ENCODE data around the gene MAP4K3.

Gene MAP4K3

GRCh38 chr2:39436592-39437521 is at the start of gene MAP4K3:
MAP4K3 (minus strand) TSS chr2:39437285; CDS start chr2:39436987, 298 bp downstream.
- peak; percentile 76 for ATAC-seq
- TF ChIP-seq GLIS3 (CRISPR knock-in tag; IDR thresholded peaks at IDR 0.05): no peak
- TF ChIP-seq ZNF565 (CRISPR knock-in tag; conservative IDR thresholded peaks at IDR 0.05; ENCODE audit: low read depth): 0 out of 2 replicates have a peak, but pooled peaks have one; percentile 13
- TF ChIP-seq CSDC2 (CRISPR knock-in tag; IDR thresholded peaks at IDR 0.05): peak; percentile 86; the same call in 1 of the 2 replicates
- TF ChIP-seq PATZ1 (CRISPR knock-in tag; IDR thresholded peaks at IDR 0.05; ENCODE audit: borderline replicate concordance): no peak
- no peak for TF ChIP-seq BACH2 (CRISPR knock-in tag; IDR thresholded peaks at IDR 0.05; ENCODE audit: borderline replicate concordance)
- TF ChIP-seq ZNF8 (CRISPR knock-in tag; IDR thresholded peaks at IDR 0.05): no peak
- no peak for TF ChIP-seq ARNTL (CRISPR knock-in tag; IDR thresholded peaks at IDR 0.05; ENCODE audit: borderline replicate concordance, low read depth)
- TF ChIP-seq ZFP3 (CRISPR knock-in tag; IDR thresholded peaks at IDR 0.05): peak; percentile 25; the same call in 1 of the 2 replicates
- no peak for TF ChIP-seq TOX (CRISPR knock-in tag; IDR thresholded peaks at IDR 0.05; ENCODE audit: borderline replicate concordance)
- peak; percentile 39; the same call in 1 of the 2 replicates for TF ChIP-seq ZNF70 (CRISPR knock-in tag; IDR thresholded peaks at IDR 0.05)
- no peak for TF ChIP-seq POU6F1 (CRISPR knock-in tag; IDR thresholded peaks at IDR 0.05; ENCODE audit: borderline replicate concordance, low read depth)
- TF ChIP-seq TSHZ2 (CRISPR knock-in tag; IDR thresholded peaks at IDR 0.05): peak; percentile 68; the same call in 1 of the 2 replicates
- TF ChIP-seq ISL1 (CRISPR knock-in tag; IDR thresholded peaks at IDR 0.05): no peak
- no peak for TF ChIP-seq CREB5 (CRISPR knock-in tag; IDR thresholded peaks at IDR 0.05; ENCODE audit: low read depth)
- no peak for TF ChIP-seq TCF4 (CRISPR knock-in tag; IDR thresholded peaks at IDR 0.05; ENCODE audit: borderline replicate concordance)
- TF ChIP-seq SNAI2 (CRISPR knock-in tag; IDR thresholded peaks at IDR 0.05): peak; percentile 86
- no peak for TF ChIP-seq RARB (CRISPR knock-in tag; IDR thresholded peaks at IDR 0.05)
- no peak for TF ChIP-seq ESRRG (CRISPR knock-in tag; IDR thresholded peaks at IDR 0.05)
- TF ChIP-seq PPARA (CRISPR knock-in tag; IDR thresholded peaks at IDR 0.05; ENCODE audit: borderline replicate concordance): no peak

- no peak for ATAC-seq
Measured at GRCh38 chr2:39486071-39486470, 49.0 kb upstream of the MAP4K3 start.

More at GRCh38 chr2:39486071-39486470, 49.0 kb upstream of the MAP4K3 start:
- TF ChIP-seq ISL1 (CRISPR knock-in tag; IDR thresholded peaks at IDR 0.05) (no peak), ZNF565 (CRISPR knock-in tag; conservative IDR thresholded peaks at IDR 0.05; ENCODE audit: low read depth) (no peak), TOX (CRISPR knock-in tag; IDR thresholded peaks at IDR 0.05; ENCODE audit: borderline replicate concordance) (no peak), ZNF8 (CRISPR knock-in tag; IDR thresholded peaks at IDR 0.05) (no peak), TSHZ2 (CRISPR knock-in tag; IDR thresholded peaks at IDR 0.05) (no peak), RARB (CRISPR knock-in tag; IDR thresholded peaks at IDR 0.05) (no peak), BACH2 (CRISPR knock-in tag; IDR thresholded peaks at IDR 0.05; ENCODE audit: borderline replicate concordance) (no peak), ZC3H10 (CRISPR knock-in tag; IDR thresholded peaks at IDR 0.05) (no peak), OSR1 (CRISPR knock-in tag; IDR thresholded peaks at IDR 0.05) (no peak), GLIS3 (CRISPR knock-in tag; IDR thresholded peaks at IDR 0.05) (no peak)
